H7 (cell line): ENCODE measurements around the gene KCNC1. TPM values are rescaled to one million over a fixed set of nuclear protein-coding genes. Genes with fewer than 3 reads are reported as not detected.

Source experiments
- DNase-seq: peaks from one replicate; pipeline ENCODE4 v3.0.0; 2012
- H3K27me3 ChIP-seq: 2 replicates; pipeline ENCODE4 v1.6.0; 2011; ENCODE audit warnings: mild to moderate bottlenecking, low read length; ENCODE audit not compliant: control insufficient read depth, insufficient read depth
- H3K36me3 ChIP-seq: replicated peaks from 2 replicates; pipeline ENCODE4 v1.5.1; 2011; ENCODE audit warnings: low read length; ENCODE audit not compliant: control insufficient read depth, insufficient read depth
- H3K4me3 ChIP-seq: 2 replicates; pipeline ENCODE4 v1.5.1; 2011; ENCODE audit warnings: low read depth, mild to moderate bottlenecking, control low read depth, low read length, moderate library complexity; ENCODE audit not compliant: insufficient read depth
- total RNA-seq: library from RNA; depleted of rRNA; stranded (reverse); fragments of >200 nt; shearing (Covaris generic); gene quantifications from 2 replicates; pipeline ENCODE4 v1.2.3, GENCODE V29; 2014

KCNC1 gene
- total RNA-seq, 1 experiment from 2014 or later = not detected

GRCh38 chr11:17805043-17805442, 70.5 kb downstream of the KCNC1 start:
- Histone ChIP-seq H3K36me3 (no peaks in the 10 kb centered on the region), H3K27me3 (no peaks in the 10 kb centered on the region), H3K4me3 (no peak overlapping the region)
- DNase-seq = no peak

GRCh38 chr11:17805873-17806272, 71.3 kb downstream of the KCNC1 start:
- Histone ChIP-seq H3K4me3 (no peak overlapping the region), H3K27me3 (no peaks in the 10 kb centered on the region), H3K36me3 (no peaks in the 10 kb centered on the region)
- no peak for DNase-seq

- no peak overlapping the region for H3K4me3 ChIP-seq
These were observed 72.5 kb downstream of the KCNC1 start for GRCh38 chr11:17807034-17807433.

GRCh38 chr11:17810041-17810440, 75.5 kb downstream of the KCNC1 start:
- Histone ChIP-seq H3K4me3 (no peak overlapping the region), H3K27me3 (no peaks in the 10 kb centered on the region), H3K36me3 (no peaks in the 10 kb centered on the region)
- DNase-seq = no peak

More at GRCh38 chr11:17807034-17807433, 72.5 kb downstream of the KCNC1 start:
- no peaks in the 10 kb centered on the region for H3K27me3 ChIP-seq
- H3K36me3 ChIP-seq = no peaks in the 10 kb centered on the region
- DNase-seq = no peak

- Histone ChIP-seq H3K36me3 (no peaks in the 10 kb centered on the region), H3K4me3 (no peak overlapping the region), H3K27me3 (no peaks in the 10 kb centered on the region)
- DNase-seq = no peak
These were observed 76.2 kb downstream of the KCNC1 start for GRCh38 chr11:17810746-17811145.

- Histone ChIP-seq H3K36me3 (no peaks in the 10 kb centered on the region), H3K27me3 (no peaks in the 10 kb centered on the region), H3K4me3 (no peak overlapping the region)
- DNase-seq = no peak
These were observed 76.8 kb downstream of the KCNC1 start for GRCh38 chr11:17811352-17811751.

- no peak overlapping the region for H3K4me3 ChIP-seq
- DNase-seq = no peak
- no peaks in the 10 kb centered on the region for H3K36me3 ChIP-seq
- H3K27me3 ChIP-seq = no peaks in the 10 kb centered on the region
These were observed 77.7 kb downstream of the KCNC1 start for GRCh38 chr11:17812091-17812864.

GRCh38 chr11:17812865-17813187, 78.2 kb downstream of the KCNC1 start:
- no peak overlapping the region for H3K4me3 ChIP-seq
- no peaks in the 10 kb centered on the region for H3K27me3 ChIP-seq
- no peaks in the 10 kb centered on the region for H3K36me3 ChIP-seq
- DNase-seq = no peak

GRCh38 chr11:17813391-17814059, 78.9 kb downstream of the KCNC1 start:
- no peak overlapping the region for H3K4me3 ChIP-seq
- DNase-seq = no peak
- H3K27me3 ChIP-seq = no peaks in the 10 kb centered on the region
- no peaks in the 10 kb centered on the region for H3K36me3 ChIP-seq

- H3K36me3 ChIP-seq = no peaks in the 10 kb centered on the region
- no peaks in the 10 kb centered on the region for H3K27me3 ChIP-seq
- no peak overlapping the region for H3K4me3 ChIP-seq
- DNase-seq = no peak
These were observed 80.0 kb downstream of the KCNC1 start for GRCh38 chr11:17814546-17814945.

GRCh38 chr11:17816232-17816931, 81.8 kb downstream of the KCNC1 start:
- H3K4me3 ChIP-seq = no peak overlapping the region
- no peaks in the 10 kb centered on the region for H3K27me3 ChIP-seq
- H3K36me3 ChIP-seq = no peaks in the 10 kb centered on the region
- no peak for DNase-seq

- Histone ChIP-seq H3K36me3 (no peaks in the 10 kb centered on the region), H3K4me3 (no peak overlapping the region), H3K27me3 (no peaks in the 10 kb centered on the region)
- no peak for DNase-seq
These were observed 87.2 kb downstream of the KCNC1 start for GRCh38 chr11:17821648-17822400.

- DNase-seq = peak; percentile 40
- Histone ChIP-seq H3K27me3 (no peaks in the 10 kb centered on the region), H3K36me3 (no peaks in the 10 kb centered on the region), H3K4me3 (no peak overlapping the region)
These were observed 87.8 kb downstream of the KCNC1 start for GRCh38 chr11:17822401-17822781.

- Histone ChIP-seq H3K4me3 (no peak overlapping the region), H3K36me3 (no peaks in the 10 kb centered on the region), H3K27me3 (no peaks in the 10 kb centered on the region)
- peak; percentile 67 for DNase-seq
These were observed 92.4 kb downstream of the KCNC1 start for GRCh38 chr11:17827006-17827405.
